Caco-2 (cell line): ENCODE data around the gene TLCD3B. TPM values are rescaled to one million over a fixed set of nuclear protein-coding genes. Genes with fewer than 3 reads are reported as not detected.

Experiments
- BruUV-seq: library from RNA; stranded (reverse); fragments of 400-500 nt; replicated peaks from 2 replicates; lab custom pipeline; 2021; lab: Mats Ljungman, UMichigan
- CTCF ChIA-PET: fragments of 300-600 bp; sonication (Branson Sonifier 250); formaldehyde crosslinking; loops from one replicate; lab custom pipeline; 2022; ENCODE audit warnings: antibody characterized with exemption; lab: Charles Lee
- POLR2A ChIA-PET: fragments of 300-600 bp; sonication (Branson Sonifier 250); formaldehyde crosslinking; loops from one replicate; lab custom pipeline; 2022; ENCODE audit warnings: antibody characterized with exemption; lab: Charles Lee
- DNase-seq, 2 experiments: peaks; one replicate each; pipeline versions ENCODE4 v3.0.0 to v3.0.0-alpha.2; 2020 to 2022
- H3K27me3 ChIP-seq: replicated peaks from 2 replicates; pipeline ENCODE4 v1.6.0; 2011; ENCODE audit warnings: low read length; ENCODE audit not compliant: control insufficient read depth, insufficient read depth
- H3K36me3 ChIP-seq: 2 replicates; pipeline ENCODE4 v1.5.1; 2011; ENCODE audit warnings: low read length; ENCODE audit not compliant: control insufficient read depth, insufficient read depth
- H3K4me1 ChIP-seq: fragments of 250-450 bp; sonication (Bioruptor Pico); 2 replicates; pipeline ENCODE4 v1.5.1; 2020; ENCODE audit warnings: mild to moderate bottlenecking
- H3K4me3 ChIP-seq: 2 replicates; pipeline ENCODE4 v1.5.1; 2011; ENCODE audit warnings: low read depth, mild to moderate bottlenecking, control low read depth, low read length
- H3K9me3 ChIP-seq: fragments of 250-450 bp; sonication (Bioruptor Pico); 2 replicates; pipeline ENCODE4 v1.5.1; 2020; ENCODE audit warnings: mild to moderate bottlenecking, moderate library complexity
- H3K27ac Mint-ChIP-seq: one replicate; pipeline ENCODE4 v1.8.0; 2022; ENCODE audit warnings: mixed read lengths; ENCODE audit not compliant: unreplicated experiment
- H3K27me3 Mint-ChIP-seq: one replicate; pipeline ENCODE4 v1.8.0; 2022; ENCODE audit warnings: mixed read lengths; ENCODE audit not compliant: insufficient read depth, unreplicated experiment
- H3K36me3 Mint-ChIP-seq: one replicate; pipeline ENCODE4 v1.8.0; 2022; ENCODE audit warnings: mild to moderate bottlenecking, mixed read lengths; ENCODE audit not compliant: insufficient read depth, unreplicated experiment
- H3K4me1 Mint-ChIP-seq: one replicate; pipeline ENCODE4 v1.8.0; 2022; ENCODE audit warnings: low read depth, mixed read lengths; ENCODE audit not compliant: unreplicated experiment
- H3K4me3 Mint-ChIP-seq: one replicate; pipeline ENCODE4 v1.8.0; 2022; ENCODE audit warnings: mild to moderate bottlenecking, moderate library complexity, mixed read lengths; ENCODE audit not compliant: unreplicated experiment
- H3K9me3 Mint-ChIP-seq: one replicate; pipeline ENCODE4 v1.8.0; 2022; ENCODE audit warnings: mixed read lengths; ENCODE audit not compliant: unreplicated experiment
- CTCF ChIP-seq, 2 experiments: fragments of 200-600 bp in 1 of 2; IDR thresholded peaks; 1 replicate in 1 of 2; 2 replicates in 1 of 2; pipeline versions ENCODE4 v1.5.1 to v1.8.0; 2011 to 2022; ENCODE audit warnings: antibody characterized with exemption in 1 of 2, control low read depth in 1 of 2, inconsistent platforms in 1 of 2, low read depth in 1 of 2, low read length in 1 of 2, mild to moderate bottlenecking in 1 of 2, moderate library complexity in 1 of 2; ENCODE audit not compliant: insufficient read depth in 1 of 2, severe bottlenecking in 1 of 2, unreplicated experiment in 1 of 2
- intact Hi-C: fragments of 100-400 bp; cut with micrococcal nuclease; formaldehyde crosslinking; loops from one replicate; pipeline ENCODE4 v1.10.0; 2022; ENCODE audit not compliant: unreplicated experiment
- total RNA-seq: library from RNA; stranded (reverse); gene quantifications from 2 replicates; pipeline ENCODE4 v1.2.3, GENCODE V29; 2022

Gene TLCD3B
- total RNA-seq, 1 experiment from 2014 or later: 0.48 TPM

DNA sequence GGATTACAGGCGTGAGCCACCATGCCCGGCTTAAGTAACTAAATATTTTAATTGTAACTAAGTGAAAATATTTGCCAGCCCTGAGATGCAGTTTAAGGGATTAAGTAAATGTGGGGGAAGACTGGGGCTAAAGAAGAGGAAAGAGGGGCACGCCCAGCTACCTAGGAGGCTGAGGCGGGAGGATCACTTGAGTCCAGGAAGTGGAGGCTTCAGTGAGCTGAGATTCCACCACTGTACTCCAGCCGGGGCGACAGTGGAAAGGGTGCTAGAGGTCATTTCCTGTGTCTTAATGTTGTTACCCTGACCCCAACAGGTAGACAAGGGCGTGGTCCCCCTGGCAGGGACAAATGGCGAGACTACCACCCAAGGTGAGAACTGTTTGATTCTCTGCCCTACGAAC is 37.3 kb upstream of the TLCD3B start:
- H3K36me3 ChIP-seq: peaks cover 15% of the 10 kb centered on the region
- Mint-ChIP-seq H3K27ac (no peak overlapping the region), H3K4me3 (no peak overlapping the region)

GRCh38 chr16:30067584-30067916 is 36.5 kb upstream of the TLCD3B start:
- peaks cover 15% of the 10 kb centered on the region for H3K36me3 ChIP-seq
- Mint-ChIP-seq H3K27me3 (no peaks in the 10 kb centered on the region), H3K9me3 (no peaks in the 10 kb centered on the region), H3K36me3 (peaks cover 84% of the 10 kb centered on the region), H3K4me1 (peaks cover 19% of the 10 kb centered on the region), H3K4me3 (peak overlapping the region; percentile 95), H3K27ac (no peak overlapping the region)
- TF ChIP-seq CTCF (IDR thresholded peaks at IDR 0.05; ENCODE audit: insufficient read depth in 1 of 2, low read depth in 1 of 2, low read length in 1 of 2, severe bottlenecking in 1 of 2, unreplicated experiment in 1 of 2): no peak
- H3K4me3 ChIP-seq: peak overlapping the region; percentile 98
- peaks cover 8% of the 10 kb centered on the region; the same call in 1 of the 2 replicates for H3K4me1 ChIP-seq
- no peaks in the 10 kb centered on the region for H3K9me3 ChIP-seq
- ChIA-PET CTCF (no interaction called here), POLR2A (no interaction called here)
- H3K27me3 ChIP-seq: no peaks in the 10 kb centered on the region
- no TSS peak for BruUV-seq
- no peak for DNase-seq
- intact Hi-C loops: loop anchor here (5.0 to 10.0 kb wide), 2 partner anchors 337 to 1095 kb away; partner anchors contain the start of genes SPNS1 and ZNF771

More for the DNA sequence above, 37.3 kb upstream of the TLCD3B start:
- CTCF ChIA-PET: no interaction called here
- POLR2A ChIA-PET: no interaction called here
- H3K27me3 Mint-ChIP-seq: no peaks in the 10 kb centered on the region
- peaks cover 8% of the 10 kb centered on the region; the same call in 1 of the 2 replicates for H3K4me1 ChIP-seq
- DNase-seq: no peak
- H3K9me3 Mint-ChIP-seq: no peaks in the 10 kb centered on the region
- TF ChIP-seq CTCF (IDR thresholded peaks at IDR 0.05; ENCODE audit: insufficient read depth in 1 of 2, low read depth in 1 of 2, low read length in 1 of 2, severe bottlenecking in 1 of 2, unreplicated experiment in 1 of 2): no peak
- H3K9me3 ChIP-seq: no peaks in the 10 kb centered on the region
- peaks cover 84% of the 10 kb centered on the region for H3K36me3 Mint-ChIP-seq
- no peaks in the 10 kb centered on the region for H3K27me3 ChIP-seq
- no peak overlapping the region for H3K4me3 ChIP-seq
- peaks cover 19% of the 10 kb centered on the region for H3K4me1 Mint-ChIP-seq
- intact Hi-C loops: loop anchor here (5.0 to 10.0 kb wide), 2 partner anchors 336 to 1096 kb away; partner anchors contain the start of genes SPNS1 and ZNF771
- BruUV-seq: no TSS peak

GRCh38 chr16:30066761-30067583 is 35.9 kb upstream of the TLCD3B start:
- no peaks in the 10 kb centered on the region for H3K9me3 Mint-ChIP-seq
- H3K27me3 Mint-ChIP-seq: no peaks in the 10 kb centered on the region
- H3K4me3 Mint-ChIP-seq: peak overlapping the region; percentile 95
- H3K27me3 ChIP-seq: no peaks in the 10 kb centered on the region
- H3K36me3 ChIP-seq: peaks cover 15% of the 10 kb centered on the region
- peaks cover 19% of the 10 kb centered on the region for H3K4me1 Mint-ChIP-seq
- H3K27ac Mint-ChIP-seq: peak overlapping the region; percentile 97
- no peak for TF ChIP-seq CTCF (IDR thresholded peaks at IDR 0.05; ENCODE audit: insufficient read depth in 1 of 2, low read depth in 1 of 2, low read length in 1 of 2, severe bottlenecking in 1 of 2, unreplicated experiment in 1 of 2)
- ChIA-PET POLR2A (interaction anchor here (1.8 to 1.9 kb wide), 2 partner anchors 10 to 304 kb away, joined by 5 to 13 read pairs; partner anchors contain the start of gene TBC1D10B), CTCF (interaction anchor here (1.1 kb wide), 1 partner anchor 25 kb away, joined by 3 read pairs; the partner anchor contains the start of gene TBX6)
- no TSS peak for BruUV-seq
- intact Hi-C loops: loop anchor here (5.0 to 10.0 kb wide), 2 partner anchors 338 to 1095 kb away; partner anchors contain the start of genes SPNS1 and ZNF771
- H3K9me3 ChIP-seq: no peaks in the 10 kb centered on the region
- H3K36me3 Mint-ChIP-seq: peaks cover 80% of the 10 kb centered on the region
- H3K4me1 ChIP-seq: peaks cover 8% of the 10 kb centered on the region; the same call in 1 of the 2 replicates
- peak overlapping the region; percentile 98 for H3K4me3 ChIP-seq
- DNase-seq: no peak
